K562 (cell line): ENCODE data around the gene POM121.
"Not testable (repeated sequence)": the region's sequence is repeated elsewhere in the genome, so short reads cannot be mapped to it uniquely, and the experiment has no call there.

Source experiments
- EP300 ChIP-seq: IDR thresholded peaks from 2 replicates; pipeline ENCODE4 v1.6.1; 2012; ENCODE audit warnings: low read length, improper control_type of control experiment
- FOXM1 ChIP-seq, 2 experiments: fragments of 450-650 bp in 1 of 2; sonication (generic) in 1 of 2; formaldehyde crosslinking in 1 of 2; IDR thresholded peaks; 2 replicates each; pipeline versions ENCODE4 v1.6.1 to v1.9.0; 2017 to 2022; ENCODE audit warnings: low read depth in 2 of 2, mild to moderate bottlenecking in 2 of 2, missing genetic modification reagents in 1 of 2, moderate library complexity in 1 of 2
- PRMT5 ChIP-seq: sonication (generic); formaldehyde crosslinking; IDR thresholded peaks from 2 replicates; pipeline ENCODE4 v1.5.0; 2020; ENCODE audit warnings: missing genetic modification reagents
- SRSF9 ChIP-seq: fragments of 200-400 bp; formaldehyde crosslinking; IDR thresholded peaks from 2 replicates; pipeline ENCODE4 v1.6.1; 2017; ENCODE audit warnings: low read depth, low read length, borderline replicate concordance
- TF ChIP-seq, protein P1 (sequence below), 3 experiments: IDR thresholded peaks in 2 of 3; conservative IDR thresholded peaks in 1 of 3; 2 replicates each; pipeline ENCODE4 v1.5.1; 2011 to 2012; ENCODE audit warnings: low read length in 3 of 3, mild to moderate bottlenecking in 3 of 3, control low read depth in 2 of 3, improper control_type of control experiment in 1 of 3, inconsistent platforms in 1 of 3, low read depth in 1 of 3, mixed read lengths in 1 of 3, moderate library complexity in 1 of 3; ENCODE audit not compliant: insufficient read depth in 2 of 3

DNA sequence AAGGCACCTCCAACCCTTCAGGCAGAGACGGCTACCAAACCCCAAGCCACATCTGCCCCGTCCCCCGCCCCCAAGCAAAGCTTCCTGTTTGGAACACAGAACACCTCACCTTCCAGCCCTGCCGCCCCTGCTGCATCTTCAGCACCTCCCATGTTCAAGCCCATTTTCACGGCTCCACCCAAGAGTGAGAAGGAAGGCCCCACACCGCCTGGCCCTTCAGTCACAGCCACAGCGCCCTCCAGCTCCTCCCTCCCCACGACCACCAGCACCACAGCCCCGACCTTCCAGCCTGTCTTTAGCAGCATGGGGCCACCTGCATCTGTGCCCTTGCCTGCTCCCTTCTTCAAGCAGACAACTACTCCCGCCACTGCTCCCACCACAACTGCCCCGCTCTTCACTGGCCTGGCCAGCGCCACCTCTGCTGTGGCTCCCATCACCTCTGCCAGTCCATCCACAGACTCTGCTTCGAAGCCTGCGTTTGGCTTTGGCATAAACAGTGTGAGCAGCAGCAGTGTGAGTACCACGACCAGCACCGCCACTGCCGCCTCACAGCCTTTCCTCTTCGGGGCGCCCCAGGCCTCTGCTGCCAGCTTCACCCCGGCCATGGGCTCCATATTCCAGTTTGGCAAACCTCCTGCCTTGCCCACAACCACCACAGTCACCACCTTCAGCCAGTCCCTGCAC is 17.3 kb downstream of the POM121 start:
- not testable (repeated sequence) for TF ChIP-seq SRSF9; PRMT5 (CRISPR knock-in tag); FOXM1 (IDR thresholded peaks at IDR 0.05; ENCODE audit: low read depth); FOXM1 (CRISPR knock-in tag; IDR thresholded peaks at IDR 0.05; ENCODE audit: low read depth); EP300
- TF ChIP-seq, protein P1, sequence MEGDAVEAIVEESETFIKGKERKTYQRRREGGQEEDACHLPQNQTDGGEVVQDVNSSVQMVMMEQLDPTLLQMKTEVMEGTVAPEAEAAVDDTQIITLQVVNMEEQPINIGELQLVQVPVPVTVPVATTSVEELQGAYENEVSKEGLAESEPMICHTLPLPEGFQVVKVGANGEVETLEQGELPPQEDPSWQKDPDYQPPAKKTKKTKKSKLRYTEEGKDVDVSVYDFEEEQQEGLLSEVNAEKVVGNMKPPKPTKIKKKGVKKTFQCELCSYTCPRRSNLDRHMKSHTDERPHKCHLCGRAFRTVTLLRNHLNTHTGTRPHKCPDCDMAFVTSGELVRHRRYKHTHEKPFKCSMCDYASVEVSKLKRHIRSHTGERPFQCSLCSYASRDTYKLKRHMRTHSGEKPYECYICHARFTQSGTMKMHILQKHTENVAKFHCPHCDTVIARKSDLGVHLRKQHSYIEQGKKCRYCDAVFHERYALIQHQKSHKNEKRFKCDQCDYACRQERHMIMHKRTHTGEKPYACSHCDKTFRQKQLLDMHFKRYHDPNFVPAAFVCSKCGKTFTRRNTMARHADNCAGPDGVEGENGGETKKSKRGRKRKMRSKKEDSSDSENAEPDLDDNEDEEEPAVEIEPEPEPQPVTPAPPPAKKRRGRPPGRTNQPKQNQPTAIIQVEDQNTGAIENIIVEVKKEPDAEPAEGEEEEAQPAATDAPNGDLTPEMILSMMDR (IDR thresholded peaks at IDR 0.05 in 2 of 3, conservative IDR thresholded peaks at IDR 0.05 in 1 of 3; ENCODE audit: insufficient read depth in 2 of 3, low read depth in 1 of 3, low read length in 3 of 3) = not testable (repeated sequence)
